ENCODE results near the gene TK2. TPM values are rescaled to one million over a fixed set of nuclear protein-coding genes. Genes with fewer than 3 reads are reported as not detected.

TK2 gene
- total and polyA plus RNA-seq, 9 of the 15 experiments (the other 6 are each of a cell fraction or from before 2014, with no cell fraction given), result 1.1 to 10.2 (median 5.3) TPM

DNA sequence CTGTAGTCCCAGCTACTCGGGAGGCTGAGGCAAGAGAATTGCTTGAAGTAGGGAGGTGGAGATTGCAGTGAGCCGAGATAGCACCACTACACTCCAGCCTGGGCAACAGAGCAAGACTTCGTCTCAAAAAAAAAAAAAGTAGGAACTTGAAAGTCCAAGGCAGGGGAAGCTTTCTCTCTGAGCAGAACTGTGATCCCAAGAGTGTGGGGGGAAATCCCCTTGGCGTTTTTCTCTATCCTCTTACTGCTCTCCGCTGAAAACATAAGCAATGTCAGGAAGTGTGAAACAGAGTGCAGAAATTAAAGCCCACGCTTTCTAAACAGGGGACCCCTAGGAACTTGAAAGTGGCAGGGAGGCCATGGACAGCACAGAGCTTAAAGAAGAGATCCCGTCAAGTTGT, 44.8 kb upstream of the TK2 start:
- in situ Hi-C loops (cut with MboI) (loop anchor here (5.0 kb wide), 1 partner anchor 187 kb away; no protein-coding TSS in a partner anchor), intact Hi-C loops (cut with micrococcal nuclease) (no loop called here)
- H3K9ac ChIP-seq (ENCODE audit: insufficient read depth in 1 of 2, low read depth in 2 of 2, low read length in 2 of 2), result no peak overlapping the region
- no peaks in the 10 kb centered on the region for H3K4me1 ChIP-seq (replicated peaks in 1 of 2; ENCODE audit: control insufficient read depth in 2 of 2, insufficient read depth in 2 of 2, low read length in 2 of 2)
- H3K9me3 ChIP-seq (replicated peaks; ENCODE audit: control insufficient read depth, insufficient read depth, low read depth, low read length), result no peaks in the 10 kb centered on the region
- CTCF ChIA-PET (ENCODE audit: low intra/inter-chr PET ratio), result no interaction called here
- H3K4me3 ChIP-seq, result no peak overlapping the region
- no peaks in the 10 kb centered on the region for H4K20me1 ChIP-seq (replicated peaks; ENCODE audit: control insufficient read depth, insufficient read depth, low read length)
- H2AFZ ChIP-seq (ENCODE audit: low read depth, low read length), result 0 out of 2 replicates have a peak overlapping the region, but pooled peaks have one; percentile 21
- no peak for DNase-seq (ENCODE audit: extremely low read depth in 1 of 4, low spot score in 3 of 4)
- no peaks in the 10 kb centered on the region for H3K9me1 ChIP-seq (ENCODE audit: control insufficient read depth, insufficient read depth, low read length)
- no peak overlapping the region for H3K4me2 ChIP-seq (ENCODE audit: insufficient read depth, low read length)
- ATAC-seq, result no peak
- POLR2A ChIA-PET, result no interaction called here
- TF ChIP-seq HOXB6 (CRISPR knock-in tag; IDR thresholded peaks at IDR 0.05; ENCODE audit: borderline replicate concordance), result no peak
- no peak for TF ChIP-seq TEAD2 (tag; IDR thresholded peaks at IDR 0.05)
- no peak for TF ChIP-seq SUPT5H (IDR thresholded peaks at IDR 0.05)
- TF ChIP-seq ZFPM2 (CRISPR knock-in tag; IDR thresholded peaks at IDR 0.05), result no peak
- TF ChIP-seq ZBTB17 (CRISPR knock-in tag; IDR thresholded peaks at IDR 0.05), result no peak
- TF ChIP-seq BHLHE40 (IDR thresholded peaks at IDR 0.05; ENCODE audit: low read length), result no peak
- TF ChIP-seq EZH2 (IDR thresholded peaks at IDR 0.05; ENCODE audit: borderline replicate concordance, low read depth, low read length), result no peak
- TF ChIP-seq SNIP1 (IDR thresholded peaks at IDR 0.05; ENCODE audit: low read depth), result no peak
- no peak for TF ChIP-seq STAT5A (IDR thresholded peaks at IDR 0.05; ENCODE audit: borderline replicate concordance, low read length)
- no peak for TF ChIP-seq HNRNPL (IDR thresholded peaks at IDR 0.05; ENCODE audit: low read depth, low read length)
- no peak for TF ChIP-seq NR4A1 (CRISPR knock-in tag; IDR thresholded peaks at IDR 0.05)
- no peak for TF ChIP-seq NR4A1 (tag; IDR thresholded peaks at IDR 0.05)
- TF ChIP-seq, protein P1, sequence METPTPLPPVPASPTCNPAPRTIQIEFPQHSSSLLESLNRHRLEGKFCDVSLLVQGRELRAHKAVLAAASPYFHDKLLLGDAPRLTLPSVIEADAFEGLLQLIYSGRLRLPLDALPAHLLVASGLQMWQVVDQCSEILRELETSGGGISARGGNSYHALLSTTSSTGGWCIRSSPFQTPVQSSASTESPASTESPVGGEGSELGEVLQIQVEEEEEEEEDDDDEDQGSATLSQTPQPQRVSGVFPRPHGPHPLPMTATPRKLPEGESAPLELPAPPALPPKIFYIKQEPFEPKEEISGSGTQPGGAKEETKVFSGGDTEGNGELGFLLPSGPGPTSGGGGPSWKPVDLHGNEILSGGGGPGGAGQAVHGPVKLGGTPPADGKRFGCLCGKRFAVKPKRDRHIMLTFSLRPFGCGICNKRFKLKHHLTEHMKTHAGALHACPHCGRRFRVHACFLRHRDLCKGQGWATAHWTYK (CRISPR knock-in tag; IDR thresholded peaks at IDR 0.05), result no peak
- no peak for TF ChIP-seq ZC3H8 (IDR thresholded peaks at IDR 0.05)
- no peak for TF ChIP-seq CREM (IDR thresholded peaks at IDR 0.05; ENCODE audit: low read depth)
- H3K27me3 ChIP-seq (ENCODE audit: control insufficient read depth in 2 of 2, insufficient read depth in 2 of 2, low read length in 2 of 2), result peaks cover 0 to 11% of the 10 kb centered on the region in 2 experiments; a peak in 1 of 5 replicates
- 2% methylated on average over 7 of the region's 7 CpGs for WGBS (ENCODE audit: insufficient coverage, low coverage, missing lambda C conversion rate)
- no peaks in the 10 kb centered on the region for H3K36me3 ChIP-seq (ENCODE audit: control insufficient read depth, insufficient read depth, low read length)
- no peak for FAIRE-seq
- no peak overlapping the region for H3K27ac ChIP-seq (ENCODE audit: extremely low read depth, low read depth, low read length)
- BruUV-seq (replicated peaks), result no TSS peak
- no peaks in the 10 kb centered on the region for H3K79me2 ChIP-seq (ENCODE audit: control insufficient read depth, insufficient read depth, low read length)
